GM12891 (cell line): Measurements from ENCODE around the gene ERICH4.

ENCODE experiments used
- POLR2A ChIP-seq: IDR thresholded peaks from 2 replicates; pipeline ENCODE4 v1.6.1; 2011; ENCODE audit warnings: low read depth, low read length, control low read depth
- POLR2AphosphoS5 ChIP-seq: IDR thresholded peaks from 2 replicates; pipeline ENCODE4 v1.6.1; 2011; ENCODE audit warnings: low read depth, low read length, control low read depth
- TAF1 ChIP-seq: IDR thresholded peaks from 2 replicates; pipeline ENCODE4 v1.6.1; 2011; ENCODE audit warnings: low read depth, low read length, control low read depth

- TF ChIP-seq TAF1 (no peak), POLR2AphosphoS5 (no peak), POLR2A (no peak)
These were observed 18.4 kb upstream of the ERICH4 start for GRCh38 chr19:41424335-41425173.
